ENCODE measurements around the gene SLC39A1.

GRCh38 chr1:153961421-153961820 lies 1.9 kb downstream of the SLC39A1 start:
- TF ChIP-seq, protein P1, sequence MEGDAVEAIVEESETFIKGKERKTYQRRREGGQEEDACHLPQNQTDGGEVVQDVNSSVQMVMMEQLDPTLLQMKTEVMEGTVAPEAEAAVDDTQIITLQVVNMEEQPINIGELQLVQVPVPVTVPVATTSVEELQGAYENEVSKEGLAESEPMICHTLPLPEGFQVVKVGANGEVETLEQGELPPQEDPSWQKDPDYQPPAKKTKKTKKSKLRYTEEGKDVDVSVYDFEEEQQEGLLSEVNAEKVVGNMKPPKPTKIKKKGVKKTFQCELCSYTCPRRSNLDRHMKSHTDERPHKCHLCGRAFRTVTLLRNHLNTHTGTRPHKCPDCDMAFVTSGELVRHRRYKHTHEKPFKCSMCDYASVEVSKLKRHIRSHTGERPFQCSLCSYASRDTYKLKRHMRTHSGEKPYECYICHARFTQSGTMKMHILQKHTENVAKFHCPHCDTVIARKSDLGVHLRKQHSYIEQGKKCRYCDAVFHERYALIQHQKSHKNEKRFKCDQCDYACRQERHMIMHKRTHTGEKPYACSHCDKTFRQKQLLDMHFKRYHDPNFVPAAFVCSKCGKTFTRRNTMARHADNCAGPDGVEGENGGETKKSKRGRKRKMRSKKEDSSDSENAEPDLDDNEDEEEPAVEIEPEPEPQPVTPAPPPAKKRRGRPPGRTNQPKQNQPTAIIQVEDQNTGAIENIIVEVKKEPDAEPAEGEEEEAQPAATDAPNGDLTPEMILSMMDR (IDR thresholded peaks at IDR 0.05): no peak
- no peak for TF ChIP-seq POLR2A (IDR thresholded peaks at IDR 0.05)
